HepG2 (cell line): ENCODE data around the gene TMEM107. TPM values are rescaled to one million over a fixed set of nuclear protein-coding genes. Genes with fewer than 3 reads are reported as not detected.

Experiments
- ARNTL ChIP-seq: sonication (generic); formaldehyde crosslinking; IDR thresholded peaks from 2 replicates; pipeline ENCODE4 v1.4.0; 2020; ENCODE audit warnings: mild to moderate bottlenecking, missing genetic modification reagents
- CHD4 ChIP-seq: fragments of 200-600 bp; sonication (generic); IDR thresholded peaks from 2 replicates; pipeline ENCODE4 v1.7.0; 2017; ENCODE audit warnings: mild to moderate bottlenecking, low read length, borderline replicate concordance
- ELF1 ChIP-seq: sonication (generic); formaldehyde crosslinking; IDR thresholded peaks from 2 replicates; pipeline ENCODE4 v1.4.0; 2020; ENCODE audit warnings: missing genetic modification reagents
- ELF3 ChIP-seq: IDR thresholded peaks from 2 replicates; pipeline ENCODE4 v1.6.1; 2016; ENCODE audit warnings: missing genetic modification reagents, missing compliant biosample characterization
- MTA3 ChIP-seq: sonication (generic); formaldehyde crosslinking; IDR thresholded peaks from 2 replicates; pipeline ENCODE4 v1.4.0; 2020; ENCODE audit warnings: missing genetic modification reagents
- MTF1 ChIP-seq: sonication (generic); formaldehyde crosslinking; IDR thresholded peaks from 2 replicates; pipeline ENCODE4 v1.5.0; 2020; ENCODE audit warnings: missing genetic modification reagents
- PAF1 ChIP-seq: IDR thresholded peaks from 2 replicates; pipeline ENCODE4 v1.6.1; 2016; ENCODE audit warnings: missing genetic modification reagents, missing compliant biosample characterization
- PCBP1 ChIP-seq: fragments of 200-400 bp; formaldehyde crosslinking; IDR thresholded peaks from 2 replicates; pipeline ENCODE4 v1.6.1; 2017; ENCODE audit warnings: mild to moderate bottlenecking, low read depth, low read length, borderline replicate concordance
- SALL1 ChIP-seq: sonication (generic); formaldehyde crosslinking; IDR thresholded peaks from 2 replicates; pipeline ENCODE4 v1.8.0; 2022; ENCODE audit warnings: mild to moderate bottlenecking, missing genetic modification reagents
- SKI ChIP-seq: fragments of 450-650 bp; IDR thresholded peaks from one replicate; pipeline ENCODE4 v1.6.1; 2018; ENCODE audit warnings: mild to moderate bottlenecking; ENCODE audit not compliant: partially characterized antibody
- TBX3 ChIP-seq: fragments of 450-650 bp; IDR thresholded peaks from 2 replicates; pipeline ENCODE4 v1.6.1; 2017; ENCODE audit warnings: antibody characterized with exemption, mild to moderate bottlenecking, inconsistent platforms, borderline replicate concordance
- ZNF138 ChIP-seq: sonication (generic); formaldehyde crosslinking; IDR thresholded peaks from 2 replicates; pipeline ENCODE4 v1.5.0; 2020; ENCODE audit warnings: mild to moderate bottlenecking, low read depth, missing genetic modification reagents
- ZNF143 ChIP-seq: sonication (generic); formaldehyde crosslinking; IDR thresholded peaks from 2 replicates; pipeline ENCODE4 v1.4.0; 2020; ENCODE audit warnings: missing genetic modification reagents
- ZNF160 ChIP-seq: sonication (generic); formaldehyde crosslinking; IDR thresholded peaks from 2 replicates; pipeline ENCODE4 v1.8.0; 2022; ENCODE audit warnings: mild to moderate bottlenecking, inconsistent platforms, missing genetic modification reagents
- ZNF558 ChIP-seq: sonication (generic); formaldehyde crosslinking; IDR thresholded peaks from 2 replicates; pipeline ENCODE4 v1.9.0; 2022; ENCODE audit warnings: mild to moderate bottlenecking, missing genetic modification reagents, borderline replicate concordance
- ZNF614 ChIP-seq: IDR thresholded peaks from 2 replicates; pipeline ENCODE4 v1.6.1; 2018; ENCODE audit warnings: missing biosample characterization, missing genetic modification reagents, inconsistent platforms, borderline replicate concordance
- ZNF678 ChIP-seq: sonication (generic); formaldehyde crosslinking; IDR thresholded peaks from 2 replicates; pipeline ENCODE4 v1.4.0; 2020; ENCODE audit warnings: mild to moderate bottlenecking, missing genetic modification reagents
- ZNF766 ChIP-seq: sonication (generic); formaldehyde crosslinking; IDR thresholded peaks from 2 replicates; pipeline ENCODE4 v1.5.0; 2020; ENCODE audit warnings: missing genetic modification reagents, borderline replicate concordance
- ZNF790 ChIP-seq: sonication (generic); formaldehyde crosslinking; IDR thresholded peaks from 2 replicates; pipeline ENCODE4 v1.8.0; 2022; ENCODE audit warnings: missing genetic modification reagents, mild to moderate bottlenecking, borderline replicate concordance
- ZNF883 ChIP-seq: sonication (generic); formaldehyde crosslinking; IDR thresholded peaks from 2 replicates; pipeline ENCODE4 v1.5.1; 2020; ENCODE audit warnings: mild to moderate bottlenecking, missing genetic modification reagents; ENCODE audit errors: not compliant biosample characterization
- polyA plus RNA-seq, 8 experiments: library from polyadenylated mRNA; depleted of rRNA in 3 of 8; stranded (reverse) in 7 of 8; unstranded in 1 of 8; fragments of >200 nt; fragmentation: Illumina TruSeq in 4 of 8; extraction: Trizol in 4 of 8; gene quantifications; 2 replicates each; pipeline versions ENCODE4 v1.2.1 to v1.2.3, GENCODE V29; 2011 to 2016; ENCODE audit warnings: low read depth in 4 of 8, missing spikeins in 1 of 8, mixed read lengths in 1 of 8; ENCODE audit not compliant: insufficient read depth in 1 of 8
- total RNA-seq, 5 experiments: library from RNA; depleted of rRNA; stranded (reverse); fragments of >200 nt; fragmentation: Illumina TruSeq; extraction: Trizol; gene quantifications; 2 replicates each; pipeline ENCODE4 v1.2.3, GENCODE V29; 2016; ENCODE audit warnings: low read depth in 1 of 5
- TF ChIP-seq, protein P1 (sequence below): sonication (generic); formaldehyde crosslinking; conservative IDR thresholded peaks from 2 replicates; pipeline ENCODE4 v1.4.0; 2020; ENCODE audit warnings: mild to moderate bottlenecking, missing genetic modification reagents, moderate library complexity
- TF ChIP-seq, protein P2 (sequence below): sonication (generic); formaldehyde crosslinking; IDR thresholded peaks from 2 replicates; pipeline ENCODE4 v1.8.1; 2023; ENCODE audit warnings: missing genetic modification reagents, inconsistent platforms, borderline replicate concordance
- TF ChIP-seq, protein P3 (sequence below): sonication (generic); formaldehyde crosslinking; IDR thresholded peaks from 2 replicates; pipeline ENCODE4 v1.4.0; 2020; ENCODE audit warnings: missing genetic modification reagents, mild to moderate bottlenecking, borderline replicate concordance

TMEM107 gene
- total and polyA plus RNA-seq, 2 of the 13 experiments (the other 11 are each of a cell fraction or from before 2014, with no cell fraction given): 7.2 to 15.3 TPM

DNA sequence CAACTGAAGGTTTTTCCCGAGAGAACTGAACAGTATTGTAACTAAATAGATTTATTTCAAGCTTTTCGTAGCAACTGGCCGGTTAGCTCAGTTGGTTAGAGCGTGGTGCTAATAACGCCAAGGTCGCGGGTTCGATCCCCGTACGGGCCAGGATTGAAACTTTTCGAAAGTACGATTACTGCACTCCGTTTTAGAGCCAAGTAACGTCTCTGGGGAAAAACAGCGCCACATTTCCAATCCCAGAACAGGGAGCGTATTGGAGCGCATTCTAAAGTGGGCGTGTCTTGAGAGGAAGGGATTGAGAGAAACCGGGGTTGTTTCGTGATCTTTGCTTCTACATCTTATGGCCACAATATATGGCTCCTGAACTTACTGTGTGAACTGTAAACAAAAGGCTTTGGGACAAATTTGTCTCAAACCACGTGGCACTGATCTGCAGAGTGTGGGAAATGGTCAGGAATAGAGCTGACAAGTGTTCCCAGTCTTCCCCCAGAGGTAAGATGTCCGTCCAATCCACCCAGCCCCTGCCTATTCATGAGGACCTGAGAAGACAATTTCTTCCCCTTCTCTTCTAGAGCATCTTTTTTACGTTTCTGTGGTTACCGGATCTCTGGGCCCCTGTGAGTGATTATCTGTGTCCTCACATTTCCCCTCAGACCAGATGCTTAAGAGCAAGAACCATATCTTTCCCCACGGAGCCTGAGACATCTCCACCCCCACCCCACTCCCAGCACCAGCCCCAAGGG lies 11.5 kb upstream of the TMEM107 start (continued):
- TF ChIP-seq ZNF790 (no peak), ZNF558 (CRISPR knock-in tag) (no peak), SALL1 (CRISPR knock-in tag) (peak; percentile 55), PCBP1 (no peak), ZNF614 (peak; percentile 38; the same call in 1 of the 2 replicates), ARNTL (peak; percentile 14; the same call in 1 of the 2 replicates), ZNF160 (no peak), ZNF678 (CRISPR knock-in tag) (0 out of 2 replicates have a peak, but pooled peaks have one; percentile 33), TBX3 (0 out of 2 replicates have a peak, but pooled peaks have one; percentile 9), ZNF766 (CRISPR knock-in tag) (no peak), MTF1 (no peak), ZNF138 (CRISPR knock-in tag) (no peak), ELF3 (CRISPR knock-in tag) (0 out of 2 replicates have a peak, but pooled peaks have one; percentile 59), ZNF143 (no peak), MTA3 (no peak), ZNF883 (CRISPR knock-in tag) (no peak), SKI (peak; percentile 25), ELF1 (CRISPR knock-in tag) (no peak; the same call in 1 of the 2 replicates), PAF1 (CRISPR knock-in tag) (peak; percentile 67; the same call in 1 of the 2 replicates), CHD4 (no peak; the same call in 1 of the 2 replicates)
- TF ChIP-seq, protein P1, sequence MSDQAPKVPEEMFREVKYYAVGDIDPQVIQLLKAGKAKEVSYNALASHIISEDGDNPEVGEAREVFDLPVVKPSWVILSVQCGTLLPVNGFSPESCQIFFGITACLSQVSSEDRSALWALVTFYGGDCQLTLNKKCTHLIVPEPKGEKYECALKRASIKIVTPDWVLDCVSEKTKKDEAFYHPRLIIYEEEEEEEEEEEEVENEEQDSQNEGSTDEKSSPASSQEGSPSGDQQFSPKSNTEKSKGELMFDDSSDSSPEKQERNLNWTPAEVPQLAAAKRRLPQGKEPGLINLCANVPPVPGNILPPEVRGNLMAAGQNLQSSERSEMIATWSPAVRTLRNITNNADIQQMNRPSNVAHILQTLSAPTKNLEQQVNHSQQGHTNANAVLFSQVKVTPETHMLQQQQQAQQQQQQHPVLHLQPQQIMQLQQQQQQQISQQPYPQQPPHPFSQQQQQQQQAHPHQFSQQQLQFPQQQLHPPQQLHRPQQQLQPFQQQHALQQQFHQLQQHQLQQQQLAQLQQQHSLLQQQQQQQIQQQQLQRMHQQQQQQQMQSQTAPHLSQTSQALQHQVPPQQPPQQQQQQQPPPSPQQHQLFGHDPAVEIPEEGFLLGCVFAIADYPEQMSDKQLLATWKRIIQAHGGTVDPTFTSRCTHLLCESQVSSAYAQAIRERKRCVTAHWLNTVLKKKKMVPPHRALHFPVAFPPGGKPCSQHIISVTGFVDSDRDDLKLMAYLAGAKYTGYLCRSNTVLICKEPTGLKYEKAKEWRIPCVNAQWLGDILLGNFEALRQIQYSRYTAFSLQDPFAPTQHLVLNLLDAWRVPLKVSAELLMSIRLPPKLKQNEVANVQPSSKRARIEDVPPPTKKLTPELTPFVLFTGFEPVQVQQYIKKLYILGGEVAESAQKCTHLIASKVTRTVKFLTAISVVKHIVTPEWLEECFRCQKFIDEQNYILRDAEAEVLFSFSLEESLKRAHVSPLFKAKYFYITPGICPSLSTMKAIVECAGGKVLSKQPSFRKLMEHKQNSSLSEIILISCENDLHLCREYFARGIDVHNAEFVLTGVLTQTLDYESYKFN: peak; percentile 48; the same call in 1 of the 2 replicates
- TF ChIP-seq, protein P2, sequence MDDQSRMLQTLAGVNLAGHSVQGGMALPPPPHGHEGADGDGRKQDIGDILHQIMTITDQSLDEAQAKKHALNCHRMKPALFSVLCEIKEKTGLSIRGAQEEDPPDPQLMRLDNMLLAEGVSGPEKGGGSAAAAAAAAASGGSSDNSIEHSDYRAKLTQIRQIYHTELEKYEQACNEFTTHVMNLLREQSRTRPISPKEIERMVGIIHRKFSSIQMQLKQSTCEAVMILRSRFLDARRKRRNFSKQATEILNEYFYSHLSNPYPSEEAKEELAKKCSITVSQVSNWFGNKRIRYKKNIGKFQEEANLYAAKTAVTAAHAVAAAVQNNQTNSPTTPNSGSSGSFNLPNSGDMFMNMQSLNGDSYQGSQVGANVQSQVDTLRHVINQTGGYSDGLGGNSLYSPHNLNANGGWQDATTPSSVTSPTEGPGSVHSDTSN (CRISPR knock-in tag): no peak
- TF ChIP-seq, protein P3, sequence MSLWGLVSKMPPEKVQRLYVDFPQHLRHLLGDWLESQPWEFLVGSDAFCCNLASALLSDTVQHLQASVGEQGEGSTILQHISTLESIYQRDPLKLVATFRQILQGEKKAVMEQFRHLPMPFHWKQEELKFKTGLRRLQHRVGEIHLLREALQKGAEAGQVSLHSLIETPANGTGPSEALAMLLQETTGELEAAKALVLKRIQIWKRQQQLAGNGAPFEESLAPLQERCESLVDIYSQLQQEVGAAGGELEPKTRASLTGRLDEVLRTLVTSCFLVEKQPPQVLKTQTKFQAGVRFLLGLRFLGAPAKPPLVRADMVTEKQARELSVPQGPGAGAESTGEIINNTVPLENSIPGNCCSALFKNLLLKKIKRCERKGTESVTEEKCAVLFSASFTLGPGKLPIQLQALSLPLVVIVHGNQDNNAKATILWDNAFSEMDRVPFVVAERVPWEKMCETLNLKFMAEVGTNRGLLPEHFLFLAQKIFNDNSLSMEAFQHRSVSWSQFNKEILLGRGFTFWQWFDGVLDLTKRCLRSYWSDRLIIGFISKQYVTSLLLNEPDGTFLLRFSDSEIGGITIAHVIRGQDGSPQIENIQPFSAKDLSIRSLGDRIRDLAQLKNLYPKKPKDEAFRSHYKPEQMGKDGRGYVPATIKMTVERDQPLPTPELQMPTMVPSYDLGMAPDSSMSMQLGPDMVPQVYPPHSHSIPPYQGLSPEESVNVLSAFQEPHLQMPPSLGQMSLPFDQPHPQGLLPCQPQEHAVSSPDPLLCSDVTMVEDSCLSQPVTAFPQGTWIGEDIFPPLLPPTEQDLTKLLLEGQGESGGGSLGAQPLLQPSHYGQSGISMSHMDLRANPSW (CRISPR knock-in tag): no peak
